ENCODE results near the gene BRCA1. TPM values are rescaled to one million over a fixed set of nuclear protein-coding genes. Genes with fewer than 3 reads are reported as not detected.
"Not testable (repeated sequence)": the region's sequence is repeated elsewhere in the genome, so short reads cannot be mapped to it uniquely, and the experiment has no call there.

Gene BRCA1
- polyA plus RNA-seq, 10 donors = 7.3 to 13.5 (median 9.0) TPM

DNA sequence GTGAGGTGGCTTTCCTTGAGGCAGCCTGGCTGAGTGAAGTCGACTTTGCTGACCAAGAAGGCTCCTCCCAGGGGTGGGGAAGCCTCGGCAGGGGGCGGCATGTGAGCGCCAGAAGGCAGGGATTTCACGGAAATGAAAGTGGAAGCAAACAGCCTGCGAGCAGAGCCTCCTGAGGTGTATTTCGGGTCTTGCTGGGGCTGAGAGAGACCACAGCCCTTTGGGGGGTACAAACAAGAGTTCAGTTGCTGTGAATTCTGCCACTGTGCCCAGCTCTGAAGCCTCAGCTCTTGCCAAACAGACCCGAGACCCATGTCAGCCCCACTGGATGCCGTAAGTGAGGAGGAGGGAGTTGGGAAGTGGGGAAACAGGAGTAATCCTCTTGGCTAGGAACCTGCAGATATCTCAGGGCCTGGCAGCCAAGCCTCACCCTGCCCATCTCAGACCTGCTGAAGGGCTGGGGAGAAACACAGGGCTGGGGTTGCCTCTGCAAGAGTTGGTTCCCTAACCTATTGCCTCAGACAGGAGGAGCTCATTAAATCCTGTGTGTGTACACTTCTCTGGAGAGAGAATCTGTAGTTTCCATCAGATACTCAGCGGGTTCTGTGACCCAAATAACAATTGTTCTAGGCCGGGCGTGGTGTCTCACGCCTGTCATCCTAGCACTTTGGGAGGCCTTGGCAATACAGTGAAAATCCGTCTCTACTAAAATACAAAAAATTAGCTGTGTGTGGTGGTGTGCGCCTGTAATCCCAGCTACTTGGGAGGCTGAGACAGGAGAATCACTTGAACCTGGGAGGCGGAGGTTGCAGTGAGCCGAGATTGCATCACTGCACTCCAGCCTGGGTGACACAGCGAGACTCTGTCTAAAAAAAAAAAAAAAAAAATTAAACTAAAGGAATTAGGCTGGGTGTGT is 118.3 kb downstream of the BRCA1 start, which contains the start of gene IFI35:
IFI35 (plus strand) TSS at position 146 of the 913 bp plus-strand sequence; CDS start at position 310, 164 bp downstream.
- DNase-seq = peak; percentile 81 to 94 (median 86)

DNA sequence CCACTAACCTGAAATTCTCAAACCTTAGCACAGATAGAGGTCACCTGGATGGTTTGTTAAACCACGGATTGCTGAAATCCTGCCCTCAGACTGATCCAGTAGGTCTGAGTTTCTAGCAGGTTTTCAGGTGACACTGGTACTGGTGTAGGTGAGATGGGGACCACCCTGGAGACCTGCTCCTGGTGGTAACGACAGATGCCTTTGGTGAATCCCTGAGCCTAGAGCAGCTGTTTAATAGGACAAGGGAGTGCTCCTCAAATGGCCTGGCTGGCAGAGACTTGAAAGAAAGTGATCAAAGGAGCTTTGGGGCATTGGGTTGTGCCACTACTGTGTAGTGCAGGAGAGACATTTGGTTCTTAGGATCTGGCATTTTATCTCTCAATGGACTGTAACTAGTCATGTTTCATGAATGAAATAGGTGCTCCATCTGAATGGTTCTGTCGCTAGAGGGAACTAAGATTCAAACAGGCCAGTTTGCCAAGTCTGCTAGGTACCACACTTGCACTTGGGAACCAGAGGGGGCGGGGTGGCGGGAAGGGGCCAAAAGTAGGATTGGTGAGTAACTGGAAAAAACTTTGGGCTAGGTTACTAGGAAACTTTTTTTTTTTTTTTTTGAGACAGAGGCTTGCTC is 121.5 kb downstream of the BRCA1 start:
- no peak for DNase-seq

DNA sequence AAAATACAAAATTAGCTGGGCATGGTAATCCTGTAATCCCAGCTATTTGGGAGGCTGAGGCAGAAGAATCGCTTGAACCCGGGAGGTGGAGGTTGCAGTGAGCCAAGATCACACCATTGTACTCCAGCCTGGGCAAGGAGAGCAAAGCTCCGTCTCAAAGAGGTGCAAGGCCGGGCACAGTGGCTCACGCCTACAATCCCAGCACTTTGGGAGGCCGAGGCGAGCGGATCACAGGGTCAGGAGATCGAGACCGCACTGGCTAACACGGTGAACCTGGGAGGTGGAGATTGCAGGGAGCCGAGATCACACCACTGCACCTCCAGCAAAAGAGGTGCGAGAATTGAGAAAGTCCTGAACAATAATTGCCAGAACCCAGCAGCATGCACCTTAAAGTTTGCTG is 124.3 kb downstream of the BRCA1 start:
- not testable (repeated sequence) for DNase-seq

DNA sequence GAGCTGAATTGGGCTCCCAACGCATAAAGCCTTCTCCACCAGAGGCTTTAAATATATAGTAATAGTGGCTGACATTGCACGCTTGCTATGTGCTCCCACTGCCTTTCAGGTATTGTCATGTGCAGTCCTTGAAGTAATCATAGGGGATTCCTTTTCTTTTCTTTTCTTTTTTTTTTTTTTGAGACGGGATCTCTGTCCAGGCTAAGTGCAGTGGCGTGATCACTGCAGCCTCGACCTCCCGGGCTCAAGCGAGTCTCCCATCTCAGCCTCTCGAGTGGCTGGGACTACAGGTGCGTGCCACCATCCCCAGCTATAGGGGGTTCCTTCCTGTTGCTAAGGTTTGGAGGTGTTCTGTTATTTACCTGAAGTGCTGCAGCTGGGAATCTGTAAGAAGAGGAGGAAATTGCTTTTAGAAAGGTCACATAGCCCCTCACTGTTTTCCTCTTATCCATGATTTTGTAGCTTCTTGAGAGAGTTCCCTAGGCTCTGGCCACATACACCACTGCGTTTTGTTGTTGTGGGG is 126.1 kb downstream of the BRCA1 start:
- DNase-seq = no peak

DNA sequence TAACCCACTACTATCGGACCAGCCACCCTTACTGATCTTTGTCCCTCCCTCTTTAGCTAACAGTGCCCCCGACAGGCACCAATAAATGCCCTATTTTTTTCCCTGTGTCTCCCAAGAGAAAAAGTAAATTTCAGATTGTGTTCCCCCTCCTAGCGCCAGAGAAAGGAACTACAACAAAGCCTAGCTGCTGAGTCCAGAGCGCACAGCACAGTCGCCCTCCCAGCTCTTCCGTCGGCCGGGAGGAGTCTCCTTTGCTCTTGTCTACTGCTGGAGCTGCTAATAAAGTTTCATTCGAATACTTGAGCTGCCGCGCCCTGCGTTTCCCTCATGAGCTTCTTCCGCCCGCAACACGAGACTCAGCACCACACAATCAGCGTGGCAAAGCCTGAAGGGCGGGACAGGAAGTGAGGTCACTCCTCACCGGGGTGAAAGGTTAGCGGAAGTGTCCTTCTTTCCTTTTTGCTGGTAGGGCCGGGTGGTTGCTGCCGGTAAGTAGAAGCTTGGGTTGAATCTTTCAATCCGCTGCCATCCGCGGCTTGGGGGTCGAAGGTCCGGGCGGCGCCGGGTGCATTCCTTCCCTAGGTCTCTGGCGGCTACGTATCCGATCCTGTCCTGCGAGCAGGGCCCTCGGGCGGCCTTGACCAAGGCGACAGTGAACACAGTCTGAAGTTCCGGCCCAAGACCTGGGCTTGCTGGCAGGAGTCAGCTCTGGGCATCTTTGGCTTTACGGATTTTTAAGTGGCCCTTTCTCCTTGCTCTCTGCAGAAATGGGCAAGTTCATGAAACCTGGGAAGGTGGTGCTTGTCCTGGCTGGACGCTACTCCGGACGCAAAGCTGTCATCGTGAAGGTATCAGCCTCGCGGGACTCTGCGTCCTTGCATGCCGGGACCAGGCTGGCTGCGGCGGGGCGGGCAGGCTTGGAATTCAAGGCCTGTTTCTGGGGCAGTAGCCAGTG is 126.9 kb downstream of the BRCA1 start, which contains the start of gene RPL27:
RPL27 (plus strand) TSS at position 436 of the 955 bp plus-strand sequence; CDS start at position 768, 332 bp downstream.
- DNase-seq = peak; percentile 100

DNA sequence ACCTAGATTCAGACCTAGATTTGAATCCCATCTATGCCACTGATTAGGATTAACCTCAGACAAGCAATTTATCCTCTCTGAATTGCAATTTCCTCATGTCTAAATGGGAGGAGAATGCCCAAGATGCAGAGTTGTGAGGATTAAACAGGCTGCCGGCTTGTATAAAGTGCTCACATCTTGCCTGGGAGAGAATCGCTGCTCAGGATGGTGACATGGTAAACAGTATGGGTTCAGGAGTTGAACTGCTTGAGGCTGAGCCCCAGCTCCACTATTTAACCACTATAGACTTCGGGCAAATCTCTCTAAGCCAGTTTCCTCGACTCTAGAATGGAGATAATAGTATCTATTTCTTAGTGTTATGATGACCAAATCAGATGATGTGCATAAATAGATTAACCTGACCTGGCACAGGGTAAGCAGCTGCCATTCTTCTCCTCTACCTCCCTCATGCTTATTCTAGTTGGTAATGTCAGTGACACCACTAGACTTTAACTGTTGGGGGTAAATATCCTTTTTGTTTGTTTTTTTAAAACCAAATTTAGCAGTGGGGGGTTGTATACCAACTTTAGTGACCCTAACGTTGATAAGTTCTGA is 127.7 kb downstream of the BRCA1 start:
- no peak for DNase-seq

Other genes starting within 250 kb of the BRCA1 start
- gene G6PC1, start 224.6 kb downstream of the BRCA1 start, polyA plus RNA-seq (ENCODE audit: insufficient read length in 10 of 10) = under 1 TPM in 1 of 10 donors, not detected in 9; 0.35 TPM
- 10 to 100 TPM; 45.0 to 69.9 (median 48.3) TPM for gene AARSD1, start 160.9 kb downstream of the BRCA1 start, polyA plus RNA-seq (ENCODE audit: insufficient read length in 10 of 10)
- gene PTGES3L, start 145.3 kb downstream of the BRCA1 start, polyA plus RNA-seq (ENCODE audit: insufficient read length in 10 of 10) = 10 to 100 TPM; 46.0 to 82.2 (median 70.7) TPM
- gene RUNDC1, start 144.8 kb downstream of the BRCA1 start, polyA plus RNA-seq (ENCODE audit: insufficient read length in 10 of 10) = 1 to 10 TPM; 6.0 to 8.9 (median 7.5) TPM
- 1,000 to 10,000 TPM; 2,057 to 2,736 (median 2,428) TPM for gene RPL27, start 126.9 kb downstream of the BRCA1 start, polyA plus RNA-seq (ENCODE audit: insufficient read length in 10 of 10)
- 1 to 10 TPM; 4.2 to 7.7 (median 6.5) TPM for gene IFI35, start 118.6 kb downstream of the BRCA1 start, polyA plus RNA-seq (ENCODE audit: insufficient read length in 10 of 10)
- 10 to 100 TPM; 62.1 to 97.2 (median 77.5) TPM for gene VAT1, start 103.0 kb downstream of the BRCA1 start, polyA plus RNA-seq (ENCODE audit: insufficient read length in 10 of 10)
- 1 to 10 TPM in 5 of 10 donors, under 1 TPM in 5; 0.47 to 1.3 (median 0.93) TPM for gene RND2, start 100.1 kb downstream of the BRCA1 start, polyA plus RNA-seq (ENCODE audit: insufficient read length in 10 of 10)
- gene NBR1, start 45.9 kb upstream of the BRCA1 start, polyA plus RNA-seq (ENCODE audit: insufficient read length in 10 of 10) = 10 to 100 TPM; 54.0 to 73.6 (median 60.6) TPM
- 10 to 100 TPM in 2 of 10 donors, 1 to 10 TPM in 8; 6.0 to 11.5 (median 7.8) TPM for gene TMEM106A, start 86.5 kb upstream of the BRCA1 start, polyA plus RNA-seq (ENCODE audit: insufficient read length in 10 of 10)
- 10 to 100 TPM in 4 of 10 donors, 1 to 10 TPM in 6; 3.5 to 15.8 (median 6.4) TPM for gene CCDC200, start 103.3 kb upstream of the BRCA1 start, polyA plus RNA-seq (ENCODE audit: insufficient read length in 10 of 10)
- 1 to 10 TPM in 2 of 10 donors, under 1 TPM in 1, not detected in 7; 0.86 to 4.4 (median 1.8) TPM for gene RNU2-1, start 108.6 kb upstream of the BRCA1 start, polyA plus RNA-seq (ENCODE audit: insufficient read length in 10 of 10)

Measured in muscle of back (tissue), 11 donors.